Muscle of leg (tissue), 11 donors: ENCODE measurements around the gene CGB7. TPM values are rescaled to one million over a fixed set of nuclear protein-coding genes. Genes with fewer than 3 reads are reported as not detected.
A peak's percentile ranks its signal among the peaks of the same experiment; 100 is the strongest.
"Not testable (repeated sequence)": the region's sequence is repeated elsewhere in the genome, so short reads cannot be mapped to it uniquely, and the experiment has no call there.

Experiments
- DNase-seq: peaks from one replicate; pipeline ENCODE4 v3.0.0; 2013
- H3K27ac ChIP-seq: one replicate; pipeline ENCODE4 v1.5.1; 2013; ENCODE audit warnings: mild to moderate bottlenecking, low read length, control low read depth
- H3K27me3 ChIP-seq: one replicate; pipeline ENCODE4 v1.6.1; 2013; ENCODE audit warnings: low read length; ENCODE audit not compliant: control insufficient read depth, insufficient read depth
- H3K36me3 ChIP-seq: one replicate; pipeline ENCODE4 v1.6.1; 2013; ENCODE audit warnings: low read length; ENCODE audit not compliant: control insufficient read depth, insufficient read depth
- H3K4me1 ChIP-seq: one replicate; pipeline ENCODE4 v1.6.1; 2013; ENCODE audit warnings: low read length; ENCODE audit not compliant: control insufficient read depth, insufficient read depth
- H3K4me3 ChIP-seq: one replicate; pipeline ENCODE4 v1.5.1; 2013; ENCODE audit warnings: low read length, control low read depth
- H3K9me3 ChIP-seq: replicated peaks from 2 replicates; pipeline ENCODE4 v1.6.1; 2013; ENCODE audit warnings: low read depth, low read length; ENCODE audit not compliant: control insufficient read depth
- WGBS: methylation state at CpG from one replicate; pipeline ENCODE4 v1.1.5; 2013; ENCODE audit warnings: missing lambda C conversion rate; ENCODE audit not compliant: insufficient coverage; 5-methylcytosine and 5-hydroxymethylcytosine counted together
- polyA plus RNA-seq, 8 donors: library from polyadenylated mRNA; unstranded; fragments of 120-200 nt; gene quantifications; one replicate each; pipeline versions ENCODE4 v1.2.1 to v1.2.3, GENCODE V29; 2013; ENCODE audit warnings: inconsistent platforms in 1 of 8, low replicate concordance in 1 of 8; ENCODE audit not compliant: insufficient read length in 8 of 8, insufficient read depth in 1 of 8
- total RNA-seq: library from RNA; stranded (reverse); fragments of 120-200 nt; gene quantifications from one replicate; pipeline ENCODE4 v1.2.4, GENCODE V29; 2013

CGB7 gene
- total and polyA plus RNA-seq, 9 donors: 0.34 to 1.4 (median 0.70) TPM

DNA sequence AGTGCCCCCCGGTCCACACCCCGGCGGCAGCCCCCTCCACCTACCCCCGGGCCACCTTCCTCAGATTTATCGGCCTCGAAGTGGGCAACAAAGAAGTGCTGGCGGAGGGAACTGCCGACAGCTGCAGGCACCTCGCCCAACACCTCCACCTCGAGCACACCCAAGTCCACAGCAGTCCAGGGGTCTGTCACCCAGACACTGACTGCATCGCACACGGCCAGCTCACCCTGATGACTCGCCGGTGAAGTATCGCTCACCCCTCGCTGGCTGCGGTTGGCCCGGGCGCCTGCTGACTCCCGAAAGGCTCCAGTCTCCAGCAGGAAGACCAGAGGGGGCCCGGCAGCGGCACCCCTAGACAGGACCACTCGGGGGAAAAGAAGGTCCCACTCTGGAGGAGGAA, 31.9 kb downstream of the CGB7 start:
- not testable (repeated sequence) for H3K4me3 ChIP-seq, H3K9me3 ChIP-seq, H3K4me1 ChIP-seq, H3K27ac ChIP-seq, DNase-seq, H3K36me3 ChIP-seq
- WGBS: 84% methylated on average over 8 of the region's 23 CpGs
- H3K27me3 ChIP-seq: peaks cover 11% of the 10 kb centered on the region

DNA sequence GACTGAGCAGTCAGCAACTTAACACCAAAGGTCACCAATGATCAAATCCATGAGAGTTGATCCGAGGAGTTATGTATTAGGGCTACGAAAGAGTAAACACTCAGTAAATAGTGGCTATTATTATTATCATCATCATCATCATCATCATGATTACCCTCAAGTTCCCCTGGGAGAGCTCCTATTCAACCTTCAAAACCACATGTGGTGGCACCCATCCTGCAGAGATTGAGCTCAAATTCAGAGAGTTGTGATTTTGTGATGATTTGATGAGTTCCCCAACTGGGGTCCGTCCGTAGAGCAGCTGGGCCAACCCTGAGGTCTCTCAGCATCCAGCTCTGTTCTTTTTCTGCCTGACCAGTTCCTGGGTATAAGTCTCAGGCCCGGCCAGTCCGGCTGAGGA, 32.5 kb downstream of the CGB7 start:
- H3K27ac ChIP-seq, H3K36me3 ChIP-seq, H3K9me3 ChIP-seq, H3K4me1 ChIP-seq, DNase-seq, H3K4me3 ChIP-seq: not testable (repeated sequence)
- WGBS: no CpG with 5 or more reads among the region's 6 CpGs
- peaks cover 16% of the 10 kb centered on the region for H3K27me3 ChIP-seq

DNA sequence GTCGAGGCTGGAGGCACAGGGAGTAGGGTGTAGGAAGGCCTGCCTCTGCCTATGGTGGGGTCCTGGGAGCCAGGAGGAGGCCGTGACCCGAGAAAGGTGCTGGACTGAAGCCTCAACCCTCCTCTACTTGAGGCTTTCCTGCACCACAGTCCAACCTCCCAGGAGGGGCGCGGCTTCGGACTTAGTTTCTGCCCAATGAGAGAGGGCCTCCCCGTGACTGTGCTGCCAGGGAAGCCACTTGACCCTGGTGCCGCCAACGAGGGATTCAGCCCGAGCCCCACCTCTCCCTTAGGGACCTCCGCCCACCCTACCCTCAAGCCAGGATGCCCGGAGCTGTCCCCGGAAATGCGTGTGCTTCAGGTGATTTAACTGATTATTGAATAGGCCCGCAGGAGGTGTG, 33.3 kb downstream of the CGB7 start, which contains the start of gene CGB3:
Gene CGB3, minus strand, starts transcription at position 101 of the 400 bp plus-strand sequence. CDS start 362 bp downstream, outside the sequence.
- DNase-seq, H3K36me3 ChIP-seq, H3K4me1 ChIP-seq, H3K4me3 ChIP-seq, H3K9me3 ChIP-seq, H3K27ac ChIP-seq: not testable (repeated sequence)
- no CpG with 5 or more reads among the region's 15 CpGs for WGBS
- peaks cover 25% of the 10 kb centered on the region for H3K27me3 ChIP-seq

DNA sequence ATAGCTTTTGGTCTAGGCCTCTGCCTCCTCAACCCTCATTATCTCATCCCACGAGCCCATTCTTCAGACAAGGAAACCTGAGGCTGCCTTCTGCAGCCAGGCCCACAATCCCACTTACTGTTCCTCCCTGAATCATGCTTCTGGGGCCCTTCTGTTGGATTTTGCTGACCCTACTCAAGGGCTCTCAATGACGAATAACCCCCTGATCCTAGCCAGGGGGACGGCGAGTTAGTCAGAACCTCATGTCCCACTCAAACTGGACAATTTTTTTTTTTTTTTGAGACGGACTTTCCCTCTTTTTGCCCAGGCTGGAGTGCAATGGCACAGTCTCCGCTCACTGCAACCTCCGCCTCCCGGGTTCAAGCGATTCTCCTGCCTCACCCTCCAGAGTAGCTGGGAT, 35.4 kb downstream of the CGB7 start:
- H3K9me3 ChIP-seq: no peaks in the 10 kb centered on the region
- WGBS: 88% methylated on average over 4 of the region's 9 CpGs
- peaks cover 45% of the 10 kb centered on the region for H3K27me3 ChIP-seq
- H3K36me3 ChIP-seq: no peaks in the 10 kb centered on the region
- DNase-seq: no peak
- H3K27ac ChIP-seq: no peak overlapping the region
- H3K4me1 ChIP-seq: peaks cover 21% of the 10 kb centered on the region
- H3K4me3 ChIP-seq: no peak overlapping the region

DNA sequence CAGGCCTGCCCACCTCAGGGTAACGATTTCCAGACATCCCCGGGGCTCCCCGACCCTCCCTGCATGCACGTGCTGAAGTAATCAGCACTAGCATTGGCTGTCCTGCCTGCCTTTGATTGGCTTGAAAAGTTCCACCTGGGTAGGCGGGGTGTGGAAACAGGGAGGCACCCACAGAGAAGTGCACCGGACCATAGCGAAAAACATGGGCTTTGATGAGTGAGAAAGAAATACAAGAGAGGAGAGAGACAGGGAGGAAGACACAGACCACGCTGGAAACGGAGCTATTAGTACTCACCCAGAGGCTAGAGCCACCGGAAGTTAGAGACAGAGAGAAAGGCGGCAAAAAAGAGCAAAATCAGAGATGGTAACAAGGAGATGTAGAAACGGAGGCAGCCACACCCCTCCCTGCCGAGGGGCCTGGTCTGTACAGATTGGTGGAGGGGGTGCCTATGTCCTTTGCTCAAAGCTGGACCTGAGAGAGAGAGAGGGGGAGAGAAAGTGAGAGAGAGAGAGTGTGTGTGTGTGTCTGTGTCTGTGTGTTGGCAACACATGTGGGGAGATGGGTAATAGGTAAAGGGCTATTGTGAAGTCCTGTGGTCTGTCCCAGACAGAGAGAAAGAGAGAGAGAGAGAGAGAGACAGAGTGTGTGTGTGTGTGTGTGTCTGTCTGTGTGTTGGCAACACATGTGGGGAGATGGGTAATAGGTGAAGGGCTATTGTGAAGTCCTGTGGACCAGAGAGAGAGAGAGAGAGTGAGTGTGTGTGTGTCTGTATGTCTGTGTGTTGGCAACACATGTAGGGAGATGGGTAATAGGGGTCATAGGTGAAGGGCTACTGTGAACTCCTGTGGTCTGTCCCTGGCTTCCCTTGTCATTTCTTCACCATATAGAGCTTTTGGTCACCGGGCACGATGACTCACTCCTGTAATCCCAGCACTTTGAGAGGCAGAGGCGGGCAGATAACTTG, 36.3 kb downstream of the CGB7 start:
- no peak overlapping the region for H3K27ac ChIP-seq
- H3K4me3 ChIP-seq: no peak overlapping the region
- peaks cover 47% of the 10 kb centered on the region for H3K27me3 ChIP-seq
- WGBS: 28% methylated on average over 15 of the region's 16 CpGs
- H3K9me3 ChIP-seq: no peaks in the 10 kb centered on the region
- H3K4me1 ChIP-seq: peaks cover 21% of the 10 kb centered on the region
- H3K36me3 ChIP-seq: peaks cover under 1% of the 10 kb centered on the region
- DNase-seq: no peak

DNA sequence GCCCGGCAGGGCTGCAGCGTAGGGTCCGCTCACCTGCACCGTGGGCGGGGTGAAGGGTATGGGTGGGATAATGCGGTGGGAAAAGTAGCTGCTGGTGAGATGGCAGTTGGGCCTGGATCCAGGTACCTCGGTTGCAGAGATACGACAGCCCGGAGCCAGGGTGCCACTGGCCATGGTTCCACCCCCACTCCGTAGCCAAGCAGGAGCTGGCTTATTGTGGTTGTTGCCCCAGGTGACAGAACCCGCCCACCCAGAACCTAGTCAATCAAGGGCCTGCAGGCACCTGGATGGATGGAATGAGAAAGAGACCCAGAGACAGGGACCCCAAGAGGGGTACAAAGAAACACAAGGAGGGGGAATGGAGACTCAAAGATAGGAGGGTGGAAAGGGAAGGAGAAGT, 37.2 kb downstream of the CGB7 start:
- no peak for DNase-seq
- Histone ChIP-seq H3K27ac (no peak overlapping the region), H3K9me3 (no peaks in the 10 kb centered on the region), H3K36me3 (peaks cover 9% of the 10 kb centered on the region), H3K4me3 (no peak overlapping the region), H3K27me3 (peaks cover 47% of the 10 kb centered on the region), H3K4me1 (peaks cover 21% of the 10 kb centered on the region)
- WGBS: 69% methylated on average over 5 of the region's 11 CpGs

DNA sequence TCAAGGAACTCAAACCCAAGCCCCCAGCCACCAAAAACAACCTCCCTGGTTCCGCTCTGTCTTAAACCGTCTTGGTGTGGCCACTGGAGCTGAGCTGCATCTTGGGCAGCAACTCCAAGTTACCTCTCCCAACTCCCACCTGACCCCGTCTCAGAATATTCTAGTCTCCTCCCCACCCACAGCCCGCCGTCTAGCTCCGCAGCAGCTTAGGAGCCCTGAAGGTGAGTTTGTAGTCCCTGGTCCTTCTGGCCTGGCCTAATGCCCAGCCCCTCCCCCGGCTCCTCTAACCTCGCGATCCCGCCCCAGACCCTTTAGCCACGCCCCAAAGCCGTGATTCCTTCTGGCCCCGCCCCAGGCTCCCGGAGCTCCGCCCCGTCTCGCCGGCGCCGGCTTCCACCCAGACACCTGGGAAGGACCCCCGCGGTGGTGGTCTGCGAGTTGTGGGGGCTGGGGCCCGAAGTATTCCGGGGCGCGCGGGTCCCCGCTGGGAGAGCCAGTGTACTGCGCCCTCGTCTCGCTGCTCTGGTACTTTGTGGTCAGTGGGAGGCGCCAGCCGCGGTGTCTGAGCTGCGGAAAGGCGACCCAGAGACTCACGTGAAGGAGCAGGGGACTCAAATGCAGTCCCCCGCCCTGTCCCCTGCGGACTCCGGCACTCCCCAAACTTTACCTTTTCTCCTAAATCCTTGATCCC, 38.2 kb downstream of the CGB7 start:
- Histone ChIP-seq H3K27me3 (peaks cover 47% of the 10 kb centered on the region), H3K36me3 (peaks cover 19% of the 10 kb centered on the region), H3K27ac (no peak overlapping the region), H3K4me3 (no peak overlapping the region), H3K4me1 (peaks cover 21% of the 10 kb centered on the region), H3K9me3 (no peaks in the 10 kb centered on the region)
- peak; percentile 32 for DNase-seq
- 10% methylated on average over 36 of the region's 41 CpGs for WGBS

DNA sequence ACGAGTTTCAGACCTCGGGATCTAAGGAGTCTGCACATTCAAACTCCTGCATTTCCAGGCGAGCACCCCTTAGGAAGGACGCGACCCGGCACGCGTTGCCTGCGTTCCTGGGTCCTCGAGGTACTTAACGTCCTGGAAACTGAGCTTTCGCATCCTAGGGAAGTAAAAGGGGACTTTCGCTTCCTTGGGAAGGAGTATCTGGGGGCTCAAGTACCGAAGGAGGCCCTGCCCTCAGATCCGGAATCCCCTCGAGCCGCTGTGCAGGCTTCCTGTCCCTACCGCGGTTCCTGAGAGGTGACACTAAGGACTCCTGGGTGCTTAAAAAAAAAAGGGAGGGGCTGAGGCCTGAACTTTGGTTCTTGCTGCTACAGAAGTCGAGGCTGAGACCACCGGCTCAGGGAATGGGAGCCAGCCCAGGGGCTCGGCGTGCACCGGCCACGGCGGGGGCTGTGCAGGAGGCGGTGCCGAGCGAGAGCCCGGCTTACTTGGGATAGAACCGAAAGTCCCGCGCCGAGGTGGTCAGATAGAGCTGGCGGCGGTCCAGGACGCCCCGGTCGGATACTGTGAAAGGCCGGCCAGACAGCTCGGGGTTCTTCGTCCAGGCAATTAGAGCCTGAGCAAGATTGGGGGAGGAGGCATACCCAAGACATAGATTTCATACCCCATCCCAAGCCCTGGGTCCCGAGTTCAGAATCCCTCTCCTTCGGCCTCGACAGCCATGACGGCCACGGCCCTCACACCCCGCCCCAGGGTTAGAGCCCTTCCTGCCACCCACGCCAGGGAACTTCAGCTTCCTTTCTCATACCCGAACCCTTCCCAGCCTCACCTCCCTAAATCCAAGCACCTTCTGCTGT, 38.9 kb downstream of the CGB7 start:
- H3K9me3 ChIP-seq, DNase-seq, H3K27ac ChIP-seq: not testable (repeated sequence)
- Histone ChIP-seq H3K4me3 (peak overlapping the region; percentile 33), H3K4me1 (peaks cover 21% of the 10 kb centered on the region), H3K27me3 (peaks cover 47% of the 10 kb centered on the region), H3K36me3 (peaks cover 25% of the 10 kb centered on the region)
- 12% methylated on average over 43 of the region's 50 CpGs for WGBS

DNA sequence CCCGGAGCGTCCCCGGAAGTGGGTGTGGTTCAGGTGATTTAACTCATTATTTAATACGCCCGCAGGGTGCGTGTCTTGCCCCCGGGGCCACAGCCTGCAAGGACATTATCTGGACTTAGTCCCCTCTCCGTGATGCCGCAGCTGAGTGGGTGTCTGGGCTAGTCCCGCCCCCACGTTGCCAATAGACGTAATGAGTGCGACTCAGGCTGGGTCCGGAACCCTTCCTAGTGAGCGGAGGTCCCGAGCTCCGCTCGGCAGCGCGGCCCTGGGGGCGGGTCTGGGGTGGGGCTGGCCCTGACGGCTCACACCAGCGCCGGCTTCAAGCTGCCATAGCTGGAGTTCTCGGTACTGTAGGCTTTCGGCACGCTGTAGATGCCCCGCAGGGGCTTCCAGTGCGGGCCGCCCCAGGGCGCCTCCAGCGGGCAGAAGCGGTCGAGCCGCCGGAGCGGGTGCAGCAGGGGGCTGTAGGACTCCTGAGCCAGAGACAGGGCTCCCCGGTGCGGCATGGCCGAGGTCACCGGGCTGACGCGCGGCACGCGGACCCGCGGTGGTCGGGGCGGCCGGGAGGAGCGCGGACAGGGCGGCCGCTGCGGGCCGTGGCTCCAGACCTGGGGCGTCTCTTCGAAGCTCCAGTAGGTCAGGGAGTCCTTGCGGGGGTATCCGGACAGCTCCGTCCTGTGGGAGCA, 39.7 kb downstream of the CGB7 start:
- peak; percentile 49 for DNase-seq
- Histone ChIP-seq H3K27ac (no peak overlapping the region), H3K36me3 (peaks cover 25% of the 10 kb centered on the region), H3K4me1 (peaks cover 21% of the 10 kb centered on the region), H3K27me3 (peaks cover 47% of the 10 kb centered on the region), H3K4me3 (peak overlapping the region; percentile 40), H3K9me3 (no peaks in the 10 kb centered on the region)
- WGBS: 1% methylated on average over 56 of the region's 62 CpGs
